Esophagus squamous epithelium (tissue), 5 donors: ENCODE measurements around the gene ABLIM3. TPM values are rescaled to one million over a fixed set of nuclear protein-coding genes. Genes with fewer than 3 reads are reported as not detected.
A peak's percentile ranks its signal among the peaks of the same experiment; 100 is the strongest.

Experiments used
- DNase-seq: peaks from one replicate; lab custom pipeline; 2025; lab: John Stamatoyannopoulos, UW
- H3K27ac ChIP-seq, 4 donors: fragments of 200-600 bp; sonication (generic); one replicate each; pipeline ENCODE4 v1.5.1; 2016 to 2019; ENCODE audit warnings: mild to moderate bottlenecking in 1 of 4
- H3K27me3 ChIP-seq, 4 donors: fragments of 200-600 bp; sonication (generic); 1 replicate in 3 of 4; 2 replicates in 1 of 4; pipeline versions ENCODE4 v1.5.1 to v1.6.0; 2017 to 2021; ENCODE audit warnings: antibody characterized with exemption in 1 of 4
- H3K36me3 ChIP-seq, 3 donors: fragments of 200-600 bp; sonication (generic); one replicate each; pipeline ENCODE4 v1.5.1; 2016 to 2019
- H3K4me1 ChIP-seq, 3 donors: fragments of 200-600 bp; sonication (generic); one replicate each; pipeline ENCODE4 v1.5.1; 2017 to 2019
- H3K4me3 ChIP-seq, 4 donors: fragments of 200-600 bp; sonication (generic); 1 replicate in 3 of 4; 2 replicates in 1 of 4; pipeline ENCODE4 v1.5.1; 2016 to 2019; ENCODE audit warnings: mild to moderate bottlenecking in 2 of 4, moderate library complexity in 1 of 4
- H3K9me3 ChIP-seq, 3 donors: fragments of 200-600 bp; sonication (generic); one replicate each; pipeline ENCODE4 v1.5.1; 2016 to 2019
- POLR2A ChIP-seq, 4 donors: fragments of 450-650 bp; IDR thresholded peaks; one replicate each; pipeline ENCODE4 v1.6.1; 2017; ENCODE audit warnings: antibody characterized with exemption in 4 of 4, mild to moderate bottlenecking in 4 of 4, moderate library complexity in 3 of 4
- WGBS, 2 donors: methylation state at CpG; one replicate each; pipeline ENCODE4 v1.1.5; 2018; 5-methylcytosine and 5-hydroxymethylcytosine counted together
- intact Hi-C: fragments of 100-400 bp; cut with DNase I; formaldehyde crosslinking; loops from one replicate; pipeline ENCODE4 v1.15.0; 2022
- total RNA-seq, 4 donors: library from RNA; depleted of rRNA; stranded (reverse); fragments of >200 nt; gene quantifications; one replicate each; pipeline ENCODE4 v1.1.0, GENCODE V29; 2016
- TF ChIP-seq, protein P1 (sequence below), 6 experiments: fragments of 450-650 bp in 4 of 6; fragments of 200-600 bp in 2 of 6; sonication (generic) in 2 of 6; IDR thresholded peaks; one replicate each; pipeline ENCODE4 v1.5.1; 2016 to 2019; ENCODE audit warnings: antibody characterized with exemption in 6 of 6, mild to moderate bottlenecking in 4 of 6, moderate library complexity in 4 of 6
- donor health status: DM: yes; HTN: yes; CAD: no.

ABLIM3 gene
- total RNA-seq, 4 donors from 2014 or later: 10.6 to 47.7 (median 27.1) TPM

DNA sequence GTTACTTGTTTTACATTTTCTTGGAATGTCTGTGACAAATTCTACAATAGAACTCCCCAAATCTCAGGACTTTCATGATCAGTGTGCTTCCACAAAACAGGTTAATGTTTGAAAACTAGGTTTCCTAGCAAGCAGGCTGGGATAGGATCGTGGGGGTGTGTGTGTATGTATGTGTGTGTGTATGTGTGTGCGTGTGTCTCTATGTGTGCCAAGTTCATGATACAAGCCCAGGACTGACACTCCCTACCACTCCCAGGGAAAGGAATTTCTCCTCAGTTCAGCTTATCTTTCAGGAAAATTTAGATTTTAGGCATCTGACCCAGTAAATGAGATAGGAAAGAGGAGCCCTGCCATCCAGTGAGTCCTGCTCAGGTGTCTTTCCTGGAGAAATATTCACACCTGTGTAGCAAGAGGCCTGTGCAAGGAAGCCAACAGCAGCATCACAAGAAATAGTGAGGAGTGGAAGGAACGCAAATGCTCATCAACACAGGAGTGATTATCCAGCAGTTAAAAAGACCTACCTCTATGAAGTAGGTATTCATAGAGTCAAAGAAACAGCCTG lies 13.8 kb upstream of the ABLIM3 start:
- no peaks in the 10 kb centered on the region for H3K36me3 ChIP-seq
- intact Hi-C loops: no loop called here
- H3K27me3 ChIP-seq: no peaks in the 10 kb centered on the region
- H3K27ac ChIP-seq: no peak overlapping the region
- 45 to 62% methylated on average over 3 of the region's 3 CpGs for WGBS, 2 donors
- no peak overlapping the region for H3K4me3 ChIP-seq
- TF ChIP-seq POLR2A (IDR thresholded peaks at IDR 0.05): no peak
- TF ChIP-seq, protein P1, sequence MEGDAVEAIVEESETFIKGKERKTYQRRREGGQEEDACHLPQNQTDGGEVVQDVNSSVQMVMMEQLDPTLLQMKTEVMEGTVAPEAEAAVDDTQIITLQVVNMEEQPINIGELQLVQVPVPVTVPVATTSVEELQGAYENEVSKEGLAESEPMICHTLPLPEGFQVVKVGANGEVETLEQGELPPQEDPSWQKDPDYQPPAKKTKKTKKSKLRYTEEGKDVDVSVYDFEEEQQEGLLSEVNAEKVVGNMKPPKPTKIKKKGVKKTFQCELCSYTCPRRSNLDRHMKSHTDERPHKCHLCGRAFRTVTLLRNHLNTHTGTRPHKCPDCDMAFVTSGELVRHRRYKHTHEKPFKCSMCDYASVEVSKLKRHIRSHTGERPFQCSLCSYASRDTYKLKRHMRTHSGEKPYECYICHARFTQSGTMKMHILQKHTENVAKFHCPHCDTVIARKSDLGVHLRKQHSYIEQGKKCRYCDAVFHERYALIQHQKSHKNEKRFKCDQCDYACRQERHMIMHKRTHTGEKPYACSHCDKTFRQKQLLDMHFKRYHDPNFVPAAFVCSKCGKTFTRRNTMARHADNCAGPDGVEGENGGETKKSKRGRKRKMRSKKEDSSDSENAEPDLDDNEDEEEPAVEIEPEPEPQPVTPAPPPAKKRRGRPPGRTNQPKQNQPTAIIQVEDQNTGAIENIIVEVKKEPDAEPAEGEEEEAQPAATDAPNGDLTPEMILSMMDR (IDR thresholded peaks at IDR 0.05): no peak
- H3K4me1 ChIP-seq: peaks cover 0 to 41% (median 3%) of the 10 kb centered on the region in 3 donors
- DNase-seq: no peak
- no peaks in the 10 kb centered on the region for H3K9me3 ChIP-seq

DNA sequence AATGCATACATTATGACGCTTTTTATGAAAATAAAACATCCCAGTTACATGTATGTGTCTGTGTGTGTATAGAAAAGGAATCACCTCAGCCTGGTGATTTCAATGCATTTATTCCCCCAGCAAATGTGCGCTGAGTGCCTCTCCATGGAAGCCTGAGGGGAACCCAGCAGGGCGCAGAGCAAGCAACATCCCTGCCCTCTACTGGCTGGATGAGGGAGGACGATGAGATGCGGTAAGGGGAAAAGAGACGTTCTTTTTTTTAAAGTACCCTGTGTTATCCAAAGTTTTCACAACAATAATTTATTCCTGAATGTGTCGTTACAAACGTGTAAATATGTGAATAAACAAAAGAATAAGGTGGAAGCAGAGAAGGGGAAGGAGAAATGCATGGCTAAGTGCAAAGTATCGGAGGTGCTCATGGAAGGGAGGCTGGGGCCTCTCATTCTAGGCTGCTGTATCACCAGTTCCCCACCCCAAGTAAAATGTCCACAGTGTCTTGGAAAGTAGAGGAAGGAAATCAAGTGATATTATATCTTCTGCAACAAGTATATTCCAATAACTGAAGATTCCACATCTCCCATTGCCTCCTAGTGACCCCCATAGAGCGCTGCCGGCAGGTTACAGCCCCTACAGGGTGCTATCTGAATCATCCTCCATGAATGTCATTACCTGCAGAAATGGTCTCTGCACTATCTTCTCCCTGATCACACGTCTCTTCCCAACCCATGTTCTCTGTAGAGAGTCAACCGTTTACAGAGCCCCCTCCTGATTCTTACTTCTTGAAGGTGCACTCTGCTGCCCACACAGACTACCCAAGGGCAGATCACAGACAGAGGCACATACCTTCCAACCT lies 13.0 kb upstream of the ABLIM3 start:
- DNase-seq: no peak
- Histone ChIP-seq H3K4me3 (no peak overlapping the region), H3K27ac (no peak overlapping the region), H3K36me3 (no peaks in the 10 kb centered on the region), H3K27me3 (no peaks in the 10 kb centered on the region), H3K4me1 (peaks cover 0 to 41% (median 3%) of the 10 kb centered on the region in 3 donors), H3K9me3 (no peaks in the 10 kb centered on the region)
- no peak for TF ChIP-seq POLR2A (IDR thresholded peaks at IDR 0.05)
- TF ChIP-seq, protein P1 (IDR thresholded peaks at IDR 0.05): peak in 5 of 6 experiments; percentile 38 to 70 (median 59)
- 43 to 54% methylated on average over 13 of the region's 13 CpGs for WGBS, 2 donors
- intact Hi-C loops: no loop called here

DNA sequence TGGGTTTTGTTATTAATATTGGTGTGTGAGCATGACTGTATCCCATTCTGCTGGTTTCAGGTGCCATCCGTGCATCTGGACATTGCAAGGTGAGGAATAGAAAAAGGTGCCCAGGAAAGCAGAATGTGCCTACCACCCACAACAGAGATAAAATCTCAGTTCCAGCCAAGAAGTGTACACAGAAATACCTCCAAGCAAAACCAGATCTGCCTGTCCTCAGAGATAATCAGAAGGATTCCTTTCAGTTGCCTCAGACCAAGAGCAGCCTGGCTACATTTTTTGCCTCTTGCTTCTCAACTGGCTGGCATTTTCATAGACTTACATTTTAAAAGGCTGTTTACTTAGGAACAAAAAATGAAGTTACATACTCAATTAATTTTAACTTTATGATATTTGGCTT lies 12.1 kb upstream of the ABLIM3 start:
- Histone ChIP-seq H3K4me3 (no peak overlapping the region), H3K36me3 (no peaks in the 10 kb centered on the region), H3K27me3 (no peaks in the 10 kb centered on the region), H3K27ac (no peak overlapping the region), H3K9me3 (no peaks in the 10 kb centered on the region), H3K4me1 (peaks cover 3 to 49% (median 7%) of the 10 kb centered on the region in 3 donors)
- TF ChIP-seq, protein P1 (IDR thresholded peaks at IDR 0.05): no peak
- TF ChIP-seq POLR2A (IDR thresholded peaks at IDR 0.05): no peak
- intact Hi-C loops: no loop called here
- WGBS, 2 donors: 56 to 90% methylated on average over 1 of the region's 1 CpG
- DNase-seq: no peak

DNA sequence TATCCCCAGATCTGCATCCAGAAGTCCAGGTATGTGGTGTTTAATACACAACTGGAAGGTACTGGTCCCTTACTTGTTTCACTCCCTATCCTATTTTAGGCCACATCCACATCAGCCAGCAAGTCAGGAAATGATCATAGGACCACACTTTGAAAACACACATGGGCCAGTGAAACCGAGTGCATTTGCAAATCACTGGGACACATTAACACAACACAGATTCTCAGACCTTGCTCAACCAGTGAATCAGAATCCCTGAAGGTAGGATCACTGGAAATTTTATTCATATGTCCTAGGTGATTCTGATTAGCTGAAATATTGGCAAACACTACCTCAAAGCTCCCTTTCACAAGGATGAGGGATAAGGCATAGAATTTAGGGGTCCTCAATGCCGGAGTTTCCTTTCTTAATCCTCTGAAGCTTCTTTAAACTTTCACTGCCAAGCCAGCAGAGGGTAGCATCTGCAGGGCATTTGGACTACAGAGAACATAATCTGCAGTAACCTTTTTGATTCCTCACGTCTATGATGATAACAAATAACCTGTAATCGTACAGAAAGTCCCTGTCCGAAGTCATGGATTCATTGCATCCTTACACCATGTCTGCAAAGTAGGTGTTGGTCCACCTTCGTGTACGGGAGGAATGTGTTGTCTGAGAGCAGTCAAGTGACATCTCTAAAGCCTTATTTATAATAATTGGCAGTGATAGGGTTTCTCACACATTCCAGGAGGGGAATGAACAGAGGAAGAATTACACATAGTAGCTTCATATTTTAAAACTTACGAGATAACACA lies 11.0 kb upstream of the ABLIM3 start:
- intact Hi-C loops: no loop called here

More for the DNA sequence above, 11.0 kb upstream of the ABLIM3 start:
- 50 to 65% methylated on average over 8 of the region's 8 CpGs for WGBS, 2 donors
- no peaks in the 10 kb centered on the region for H3K36me3 ChIP-seq
- no peak for DNase-seq
- H3K4me3 ChIP-seq: no peak overlapping the region
- no peaks in the 10 kb centered on the region for H3K27me3 ChIP-seq
- H3K27ac ChIP-seq: no peak overlapping the region
- no peak for TF ChIP-seq POLR2A (IDR thresholded peaks at IDR 0.05)
- TF ChIP-seq, protein P1 (IDR thresholded peaks at IDR 0.05): peak in 2 of 6 experiments; percentile 19 to 28
- H3K4me1 ChIP-seq: peaks cover 2 to 58% (median 18%) of the 10 kb centered on the region in 3 donors
- no peaks in the 10 kb centered on the region for H3K9me3 ChIP-seq
